ENCODE results near the gene MED31. TPM values are rescaled to one million over a fixed set of nuclear protein-coding genes. Genes with fewer than 3 reads are reported as not detected.
"Not testable (repeated sequence)": the region's sequence is repeated elsewhere in the genome, so short reads cannot be mapped to it uniquely, and the experiment has no call there.

Gene MED31
- total RNA-seq, 1 donor = 5.4 TPM

DNA sequence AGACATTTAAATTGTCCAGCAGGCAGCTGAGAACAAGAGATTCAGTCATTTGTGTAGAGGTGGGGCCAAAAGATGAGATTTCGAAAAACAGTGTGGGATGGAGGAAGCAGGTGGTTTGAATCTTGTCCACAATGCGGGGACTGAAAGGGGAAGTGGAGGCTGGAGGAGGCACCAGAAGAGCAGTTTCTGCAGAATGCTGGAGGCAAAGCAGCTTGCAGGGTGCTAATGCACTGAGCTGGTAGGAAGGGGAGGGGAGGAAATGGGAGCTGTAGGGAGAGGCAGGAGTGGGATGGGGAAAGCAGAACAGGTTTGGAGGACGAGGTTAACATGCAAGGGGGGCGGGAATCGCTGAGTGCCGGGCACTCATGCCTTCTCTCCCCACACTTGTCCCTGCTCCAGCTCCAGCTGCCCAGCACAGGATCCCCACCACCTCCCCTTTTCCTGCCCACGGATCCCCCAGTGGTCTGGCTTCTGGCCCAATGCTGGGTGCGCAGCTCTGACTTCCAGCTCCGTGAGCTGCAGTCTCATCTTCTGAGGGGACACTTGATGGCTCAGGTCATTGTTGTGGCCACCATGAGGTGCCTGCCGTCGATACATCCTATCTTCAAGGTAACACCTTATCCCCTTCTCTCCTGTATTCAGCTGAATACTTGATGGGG is 9.5 kb upstream of the MED31 start:
- no peak overlapping the region for H2AFZ ChIP-seq (ENCODE audit: low read length)
- H3K4me1 ChIP-seq (ENCODE audit: insufficient read depth, low read length) = no peaks in the 10 kb centered on the region
- no peak overlapping the region for H3K4me3 ChIP-seq (ENCODE audit: insufficient read depth, low read length)
- no peaks in the 10 kb centered on the region for H3K9me3 ChIP-seq (ENCODE audit: low read depth, low read length)
- TF ChIP-seq, protein P1, sequence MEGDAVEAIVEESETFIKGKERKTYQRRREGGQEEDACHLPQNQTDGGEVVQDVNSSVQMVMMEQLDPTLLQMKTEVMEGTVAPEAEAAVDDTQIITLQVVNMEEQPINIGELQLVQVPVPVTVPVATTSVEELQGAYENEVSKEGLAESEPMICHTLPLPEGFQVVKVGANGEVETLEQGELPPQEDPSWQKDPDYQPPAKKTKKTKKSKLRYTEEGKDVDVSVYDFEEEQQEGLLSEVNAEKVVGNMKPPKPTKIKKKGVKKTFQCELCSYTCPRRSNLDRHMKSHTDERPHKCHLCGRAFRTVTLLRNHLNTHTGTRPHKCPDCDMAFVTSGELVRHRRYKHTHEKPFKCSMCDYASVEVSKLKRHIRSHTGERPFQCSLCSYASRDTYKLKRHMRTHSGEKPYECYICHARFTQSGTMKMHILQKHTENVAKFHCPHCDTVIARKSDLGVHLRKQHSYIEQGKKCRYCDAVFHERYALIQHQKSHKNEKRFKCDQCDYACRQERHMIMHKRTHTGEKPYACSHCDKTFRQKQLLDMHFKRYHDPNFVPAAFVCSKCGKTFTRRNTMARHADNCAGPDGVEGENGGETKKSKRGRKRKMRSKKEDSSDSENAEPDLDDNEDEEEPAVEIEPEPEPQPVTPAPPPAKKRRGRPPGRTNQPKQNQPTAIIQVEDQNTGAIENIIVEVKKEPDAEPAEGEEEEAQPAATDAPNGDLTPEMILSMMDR (IDR thresholded peaks at IDR 0.05; ENCODE audit: extremely low read depth, low read depth, low read length) = no peak
- no peak overlapping the region for H3K27ac ChIP-seq (ENCODE audit: low read depth, low read length)
- H3K79me2 ChIP-seq (ENCODE audit: insufficient read depth, low read length) = no peaks in the 10 kb centered on the region
- no peak overlapping the region for H3K4me2 ChIP-seq (ENCODE audit: insufficient read depth, low read length)
- no peaks in the 10 kb centered on the region for H4K20me1 ChIP-seq (ENCODE audit: insufficient read depth, low read length)
- peaks cover 51% of the 10 kb centered on the region for H3K27me3 ChIP-seq (ENCODE audit: insufficient read depth, low read length)
- DNase-seq (ENCODE audit: insufficient read length, low spot score, missing footprints) = no peak
- no peaks in the 10 kb centered on the region for H3K36me3 ChIP-seq (ENCODE audit: insufficient read depth, low read length)

DNA sequence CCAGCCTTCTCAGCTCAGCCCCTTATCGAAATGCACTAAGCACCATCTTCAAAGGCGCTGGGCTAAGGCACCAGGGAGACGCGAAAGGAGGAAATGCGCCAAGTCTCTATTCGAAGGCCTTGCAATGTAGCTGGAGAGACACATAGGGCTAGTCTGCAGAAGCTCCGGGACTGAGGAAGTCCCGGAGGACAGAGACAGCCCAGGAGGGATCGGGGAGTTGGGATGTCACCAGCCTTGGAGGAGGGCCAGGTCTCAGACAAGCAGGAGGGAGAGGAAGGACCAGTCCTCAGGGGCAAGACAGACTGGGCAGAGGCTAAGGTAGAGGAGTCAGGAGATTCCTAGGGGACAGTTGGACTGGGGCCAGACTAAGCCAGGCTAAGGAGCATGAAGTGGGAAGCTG is 8.7 kb upstream of the MED31 start:
- no peak overlapping the region for H3K4me3 ChIP-seq (ENCODE audit: insufficient read depth, low read length)
- H3K36me3 ChIP-seq (ENCODE audit: insufficient read depth, low read length) = no peaks in the 10 kb centered on the region
- no peak for DNase-seq (ENCODE audit: insufficient read length, low spot score, missing footprints)
- no peaks in the 10 kb centered on the region for H3K4me1 ChIP-seq (ENCODE audit: insufficient read depth, low read length)
- H3K4me2 ChIP-seq (ENCODE audit: insufficient read depth, low read length) = no peak overlapping the region
- no peaks in the 10 kb centered on the region for H4K20me1 ChIP-seq (ENCODE audit: insufficient read depth, low read length)
- TF ChIP-seq, protein P1 (IDR thresholded peaks at IDR 0.05; ENCODE audit: extremely low read depth, low read depth, low read length) = no peak
- no peak overlapping the region for H3K27ac ChIP-seq (ENCODE audit: low read depth, low read length)
- H3K9me3 ChIP-seq (ENCODE audit: low read depth, low read length) = no peaks in the 10 kb centered on the region
- no peak overlapping the region for H2AFZ ChIP-seq (ENCODE audit: low read length)
- no peaks in the 10 kb centered on the region for H3K79me2 ChIP-seq (ENCODE audit: insufficient read depth, low read length)
- H3K27me3 ChIP-seq (ENCODE audit: insufficient read depth, low read length) = peaks cover 56% of the 10 kb centered on the region

DNA sequence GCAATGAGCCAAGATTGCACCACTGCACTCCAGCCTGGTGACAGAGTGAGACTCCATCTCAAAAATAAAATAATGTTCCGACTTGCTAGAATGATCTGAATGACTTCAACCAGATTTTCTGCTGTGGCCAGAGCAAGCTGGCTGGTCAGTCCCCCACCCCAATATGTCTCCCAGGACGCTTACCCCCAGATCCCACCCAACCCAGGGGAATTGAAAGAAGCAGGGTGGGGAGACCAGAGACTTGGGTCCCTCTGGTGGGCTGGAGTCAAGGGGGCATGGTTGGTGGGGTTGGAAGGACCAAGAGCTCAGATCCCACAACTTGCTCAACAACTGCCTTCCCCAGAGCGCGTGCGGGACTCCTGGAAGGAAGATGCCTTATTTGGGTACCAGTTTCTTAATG is 7.0 kb upstream of the MED31 start:
- not testable (repeated sequence) for H3K27ac ChIP-seq (ENCODE audit: low read depth, low read length); H3K4me1 ChIP-seq (ENCODE audit: insufficient read depth, low read length); H3K36me3 ChIP-seq (ENCODE audit: insufficient read depth, low read length)

DNA sequence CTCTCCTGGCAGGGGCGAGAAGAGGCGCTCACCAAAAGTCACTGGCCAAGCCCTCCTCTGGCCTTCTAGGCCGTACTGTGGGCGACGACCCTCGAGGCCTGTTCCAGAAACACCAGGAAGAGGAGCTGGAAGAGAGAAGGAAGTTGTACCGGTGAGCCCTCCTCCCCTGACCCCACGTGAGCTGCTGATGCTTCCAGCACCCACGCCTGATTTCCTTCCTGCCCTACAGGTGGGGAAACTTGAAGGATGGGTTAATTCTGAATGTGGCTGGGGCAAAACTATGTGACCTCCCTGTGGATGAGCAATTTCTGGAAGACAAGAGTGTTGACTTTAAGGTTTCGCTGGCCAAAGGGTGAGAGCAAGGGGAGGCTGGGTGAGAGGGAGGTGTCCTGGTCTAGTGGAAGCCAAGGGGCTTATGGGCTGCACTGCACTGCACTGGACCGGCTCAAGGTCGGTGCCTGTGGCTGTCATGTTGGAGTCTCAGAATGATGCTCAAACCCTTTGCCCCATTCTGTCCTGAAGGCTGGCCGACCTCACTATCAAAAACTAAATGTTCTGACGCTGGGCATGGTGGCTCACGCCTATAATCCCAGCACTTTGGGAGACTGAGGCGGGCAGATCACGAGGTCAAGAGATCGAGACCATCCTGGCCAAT is 6.4 kb upstream of the MED31 start:
- TF ChIP-seq, protein P1 (IDR thresholded peaks at IDR 0.05; ENCODE audit: extremely low read depth, low read depth, low read length) = no peak
- Histone ChIP-seq H3K4me3 (ENCODE audit: insufficient read depth, low read length) (no peak overlapping the region), H3K79me2 (ENCODE audit: insufficient read depth, low read length) (no peaks in the 10 kb centered on the region), H4K20me1 (ENCODE audit: insufficient read depth, low read length) (no peaks in the 10 kb centered on the region), H3K36me3 (ENCODE audit: insufficient read depth, low read length) (no peaks in the 10 kb centered on the region), H2AFZ (ENCODE audit: low read length) (no peak overlapping the region), H3K27ac (ENCODE audit: low read depth, low read length) (no peak overlapping the region), H3K4me1 (ENCODE audit: insufficient read depth, low read length) (no peaks in the 10 kb centered on the region), H3K27me3 (ENCODE audit: insufficient read depth, low read length) (peaks cover 66% of the 10 kb centered on the region), H3K4me2 (ENCODE audit: insufficient read depth, low read length) (no peak overlapping the region), H3K9me3 (ENCODE audit: low read depth, low read length) (no peaks in the 10 kb centered on the region)
- DNase-seq (ENCODE audit: insufficient read length, low spot score, missing footprints) = peak; percentile 31

More for the DNA sequence above, 7.0 kb upstream of the MED31 start:
- not testable (repeated sequence) for H3K79me2 ChIP-seq (ENCODE audit: insufficient read depth, low read length); H3K9me3 ChIP-seq (ENCODE audit: low read depth, low read length); H4K20me1 ChIP-seq (ENCODE audit: insufficient read depth, low read length); H2AFZ ChIP-seq (ENCODE audit: low read length); H3K4me3 ChIP-seq (ENCODE audit: insufficient read depth, low read length); DNase-seq (ENCODE audit: insufficient read length, low spot score, missing footprints); H3K4me2 ChIP-seq (ENCODE audit: insufficient read depth, low read length)
- peaks cover 66% of the 10 kb centered on the region for H3K27me3 ChIP-seq (ENCODE audit: insufficient read depth, low read length)

DNA sequence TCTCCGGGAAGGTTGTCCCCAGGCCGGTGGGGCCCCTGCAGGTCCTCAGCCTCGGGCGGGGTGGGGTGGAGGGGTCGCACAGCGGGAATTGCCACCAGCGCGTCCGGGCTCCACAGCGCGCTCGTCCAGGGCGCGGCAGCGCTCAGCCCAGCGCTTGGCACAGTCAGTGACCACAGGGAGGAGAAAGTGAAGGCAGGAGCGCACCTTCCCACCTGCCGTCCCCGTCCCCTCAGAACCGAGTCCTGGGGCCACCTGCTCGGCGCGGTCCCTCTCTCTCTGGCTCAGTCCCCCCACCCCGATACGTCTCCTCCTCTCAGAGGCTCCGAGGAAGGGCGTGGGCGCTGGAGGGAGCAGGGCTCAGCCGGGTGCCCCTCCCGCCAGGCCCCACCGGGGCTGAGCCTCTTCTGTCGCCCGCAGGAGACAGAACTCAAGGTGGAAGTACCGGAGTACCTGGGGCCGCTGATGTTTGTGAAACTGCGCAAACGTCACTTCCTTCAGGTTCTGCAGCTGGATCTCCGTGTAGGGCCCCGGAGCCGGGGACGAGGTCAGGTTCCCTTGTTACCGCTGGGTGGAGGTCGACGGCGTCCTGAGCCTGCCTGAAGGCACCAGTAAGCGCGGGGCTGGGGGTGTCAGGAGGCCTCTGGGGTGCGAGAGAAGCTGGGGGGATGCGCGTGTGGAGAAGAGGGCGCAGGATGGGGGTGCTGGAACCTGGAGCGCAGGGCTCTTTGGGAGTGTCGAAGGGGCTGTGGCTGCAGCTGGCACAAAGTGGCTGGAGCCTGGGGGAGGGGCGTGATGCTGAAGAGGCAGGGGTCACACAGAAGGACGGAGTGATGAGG is 5.6 kb upstream of the MED31 start:
- not testable (repeated sequence) for H3K4me2 ChIP-seq (ENCODE audit: insufficient read depth, low read length); H3K36me3 ChIP-seq (ENCODE audit: insufficient read depth, low read length); H2AFZ ChIP-seq (ENCODE audit: low read length); H3K79me2 ChIP-seq (ENCODE audit: insufficient read depth, low read length); H3K9me3 ChIP-seq (ENCODE audit: low read depth, low read length); H3K4me3 ChIP-seq (ENCODE audit: insufficient read depth, low read length); H4K20me1 ChIP-seq (ENCODE audit: insufficient read depth, low read length); H3K4me1 ChIP-seq (ENCODE audit: insufficient read depth, low read length); H3K27ac ChIP-seq (ENCODE audit: low read depth, low read length)
- peak; percentile 44 for DNase-seq (ENCODE audit: insufficient read length, low spot score, missing footprints)
- H3K27me3 ChIP-seq (ENCODE audit: insufficient read depth, low read length) = peaks cover 61% of the 10 kb centered on the region

DNA sequence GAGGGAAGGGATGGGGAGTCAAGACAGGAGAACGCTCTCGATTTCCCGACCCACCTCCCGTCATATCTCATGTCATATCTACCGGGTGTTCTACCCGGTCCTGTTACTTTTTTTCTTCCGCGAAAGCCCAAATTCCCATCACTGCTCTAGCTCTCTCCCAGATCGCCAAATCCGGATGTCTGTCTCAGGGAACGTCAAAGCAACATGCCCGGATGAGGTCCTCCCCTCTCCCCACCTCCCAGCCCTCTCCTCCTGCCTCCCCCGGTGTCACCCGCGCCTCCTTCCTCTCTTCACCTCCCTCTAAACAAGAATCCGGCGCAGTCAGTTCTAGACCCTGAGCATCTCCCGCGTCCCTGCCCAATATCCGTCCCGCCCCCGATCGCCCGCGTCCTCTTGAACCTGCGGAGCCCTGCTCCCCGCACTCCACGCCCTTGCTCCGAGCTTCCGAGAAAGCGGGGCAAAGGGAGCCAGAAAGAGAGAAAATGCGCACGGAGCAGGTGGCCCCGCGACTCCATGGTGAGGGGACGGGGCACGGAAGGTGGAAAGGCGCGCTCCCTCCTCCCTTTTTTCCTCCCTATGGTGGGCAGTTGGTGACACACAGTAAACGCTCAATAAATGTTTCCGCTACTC is 4.4 kb upstream of the MED31 start:
- not testable (repeated sequence) for H3K79me2 ChIP-seq (ENCODE audit: insufficient read depth, low read length); H3K4me1 ChIP-seq (ENCODE audit: insufficient read depth, low read length); H4K20me1 ChIP-seq (ENCODE audit: insufficient read depth, low read length); H3K4me2 ChIP-seq (ENCODE audit: insufficient read depth, low read length); H3K9me3 ChIP-seq (ENCODE audit: low read depth, low read length); H2AFZ ChIP-seq (ENCODE audit: low read length); H3K4me3 ChIP-seq (ENCODE audit: insufficient read depth, low read length); H3K27ac ChIP-seq (ENCODE audit: low read depth, low read length); DNase-seq (ENCODE audit: insufficient read length, low spot score, missing footprints); H3K36me3 ChIP-seq (ENCODE audit: insufficient read depth, low read length)
- peaks cover 52% of the 10 kb centered on the region for H3K27me3 ChIP-seq (ENCODE audit: insufficient read depth, low read length)

Measured in osteoblast (primary cell).